K562 (cell line): Measurements from ENCODE around the gene TCF4. TPM values are rescaled to one million over a fixed set of nuclear protein-coding genes. Genes with fewer than 3 reads are reported as not detected.

Experiments
- ARID1B ChIP-seq: fragments of 450-650 bp; IDR thresholded peaks from 2 replicates; pipeline ENCODE4 v1.6.1; 2016; ENCODE audit warnings: antibody characterized with exemption, mild to moderate bottlenecking, inconsistent platforms
- C11orf30 ChIP-seq: fragments of 450-650 bp; IDR thresholded peaks from 2 replicates; pipeline ENCODE4 v1.6.1; 2016; ENCODE audit warnings: low read depth, mild to moderate bottlenecking
- EGR1 ChIP-seq: fragments of 450-650 bp; conservative IDR thresholded peaks from 2 replicates; pipeline ENCODE4 v1.6.1; 2017; ENCODE audit warnings: mild to moderate bottlenecking
- ELF1 ChIP-seq: fragments of 200-800 bp; sonication (Bioruptor generic); IDR thresholded peaks from 2 replicates; pipeline ENCODE4 v1.6.1; 2016; ENCODE audit warnings: missing genetic modification characterization, missing compliant biosample characterization
- GTF2F1 ChIP-seq: IDR thresholded peaks from 2 replicates; pipeline ENCODE4 v1.6.1; 2011; ENCODE audit warnings: low read depth, low read length, improper control_type of control experiment
- KLF6 ChIP-seq: fragments of 250-450 bp; sonication (Bioruptor Pico); IDR thresholded peaks from 2 replicates; pipeline ENCODE4 v1.4.0; 2020; ENCODE audit warnings: mild to moderate bottlenecking, moderate library complexity, borderline replicate concordance
- L3MBTL2 ChIP-seq: fragments of 450-650 bp; IDR thresholded peaks from 2 replicates; pipeline ENCODE4 v1.6.1; 2016; ENCODE audit warnings: mild to moderate bottlenecking, moderate library complexity
- MAFK ChIP-seq: IDR thresholded peaks from 2 replicates; pipeline ENCODE4 v1.6.1; 2011; ENCODE audit warnings: low read length, improper control_type of control experiment
- MCM2 ChIP-seq: fragments of 450-650 bp; IDR thresholded peaks from 2 replicates; pipeline ENCODE4 v1.6.1; 2017; ENCODE audit warnings: low read depth, mild to moderate bottlenecking
- MED1 ChIP-seq: sonication (generic); formaldehyde crosslinking; IDR thresholded peaks from 2 replicates; pipeline ENCODE4 v1.8.1; 2023; ENCODE audit warnings: missing genetic modification reagents, borderline replicate concordance
- MTA3 ChIP-seq: fragments of 450-650 bp; formaldehyde crosslinking; IDR thresholded peaks from 2 replicates; pipeline ENCODE4 v1.6.1; 2017; ENCODE audit warnings: mild to moderate bottlenecking, borderline replicate concordance
- NCOA1 ChIP-seq: fragments of 450-650 bp; IDR thresholded peaks from 2 replicates; pipeline ENCODE4 v1.6.1; 2016; ENCODE audit warnings: low read depth
- SRSF9 ChIP-seq: fragments of 200-400 bp; formaldehyde crosslinking; IDR thresholded peaks from 2 replicates; pipeline ENCODE4 v1.6.1; 2017; ENCODE audit warnings: low read depth, low read length, borderline replicate concordance
- STAG1 ChIP-seq: sonication (generic); formaldehyde crosslinking; IDR thresholded peaks from 2 replicates; pipeline ENCODE4 v1.5.0; 2020; ENCODE audit warnings: missing genetic modification reagents, borderline replicate concordance
- TCF3 ChIP-seq: sonication (generic); formaldehyde crosslinking; IDR thresholded peaks from 2 replicates; pipeline ENCODE4 v1.4.0; 2020; ENCODE audit warnings: mild to moderate bottlenecking, missing genetic modification reagents
- ZFP36 ChIP-seq: fragments of 150-350 bp; IDR thresholded peaks from 2 replicates; pipeline ENCODE4 v1.6.1; 2018; ENCODE audit warnings: low read length, low read depth; ENCODE audit not compliant: partially characterized antibody
- ZKSCAN8 ChIP-seq: fragments of 200-800 bp; sonication (Bioruptor generic); IDR thresholded peaks from 2 replicates; pipeline ENCODE4 v1.6.1; 2016; ENCODE audit warnings: missing genetic modification characterization, missing compliant biosample characterization
- ZNF12 ChIP-seq: sonication (generic); formaldehyde crosslinking; IDR thresholded peaks from 2 replicates; pipeline ENCODE4 v1.4.0; 2020; ENCODE audit warnings: mild to moderate bottlenecking, missing genetic modification reagents
- ZNF174 ChIP-seq: fragments of 250-450 bp; sonication (Bioruptor Pico); IDR thresholded peaks from 2 replicates; pipeline ENCODE4 v1.4.0; 2020; ENCODE audit warnings: mild to moderate bottlenecking
- ZNF830 ChIP-seq: fragments of 250-450 bp; sonication (Bioruptor Pico); IDR thresholded peaks from 2 replicates; pipeline ENCODE4 v1.5.0; 2021; ENCODE audit warnings: mild to moderate bottlenecking
- polyA plus RNA-seq, 8 experiments: library from polyadenylated mRNA; depleted of rRNA in 4 of 8; stranded (reverse) in 5 of 8; unstranded in 3 of 8; fragments of >200 nt; fragmentation: Nextera tagmentation in 2 of 8; fragmentation: Illumina TruSeq in 1 of 8; extraction: Ambion mirVana in 2 of 8; extraction: Trizol in 1 of 8; gene quantifications; 2 replicates each; pipeline versions ENCODE4 v1.2.1 to v1.2.3, GENCODE V29; 2011 to 2014; ENCODE audit warnings: inconsistent platforms in 1 of 8, missing spikeins in 1 of 8
- total RNA-seq, 7 experiments: library from RNA; depleted of rRNA in 6 of 7; stranded (reverse); fragments of >200 nt in 6 of 7; fragmentation: Illumina TruSeq in 2 of 7; extraction: Trizol in 2 of 7; gene quantifications; 2 replicates each; pipeline versions ENCODE4 v1.2.1 to v1.2.3, GENCODE V29; 2011 to 2021; ENCODE audit warnings: low replicate concordance in 1 of 7
- TF ChIP-seq, protein P1 (sequence below): sonication (generic); formaldehyde crosslinking; IDR thresholded peaks from 2 replicates; pipeline ENCODE4 v1.8.0; 2022; ENCODE audit warnings: mild to moderate bottlenecking, missing genetic modification reagents
- TF ChIP-seq, protein P2 (sequence below): fragments of 450-650 bp; IDR thresholded peaks from 2 replicates; pipeline ENCODE4 v1.6.1; 2017; ENCODE audit warnings: antibody characterized with exemption, mild to moderate bottlenecking

TCF4 gene
- total and polyA plus RNA-seq, 9 of the 15 experiments (the other 6 are each of a cell fraction or from before 2014, with no cell fraction given) = 4.8 to 24.7 (median 15.2) TPM

DNA sequence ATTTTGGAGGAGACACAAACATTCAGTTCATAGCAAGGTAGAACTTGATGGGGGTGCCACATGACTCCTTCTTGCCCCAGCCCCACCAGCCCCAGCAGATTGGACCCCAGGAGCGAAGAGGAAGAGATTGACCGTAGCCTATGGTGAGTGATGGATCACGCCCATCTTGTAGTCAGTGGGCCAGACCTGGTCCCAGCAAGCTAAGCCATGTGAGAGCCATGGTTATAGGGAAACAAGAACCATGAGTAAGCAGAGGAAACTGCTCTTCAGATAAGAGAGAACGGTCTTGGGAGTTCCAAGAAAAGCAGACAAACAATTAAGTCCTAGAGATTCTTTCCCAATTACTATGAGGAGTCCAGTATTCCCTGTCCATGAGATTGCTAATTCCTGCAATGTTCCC lies 4.6 kb upstream of the TCF4 start (continued):
- TF ChIP-seq, protein P1, sequence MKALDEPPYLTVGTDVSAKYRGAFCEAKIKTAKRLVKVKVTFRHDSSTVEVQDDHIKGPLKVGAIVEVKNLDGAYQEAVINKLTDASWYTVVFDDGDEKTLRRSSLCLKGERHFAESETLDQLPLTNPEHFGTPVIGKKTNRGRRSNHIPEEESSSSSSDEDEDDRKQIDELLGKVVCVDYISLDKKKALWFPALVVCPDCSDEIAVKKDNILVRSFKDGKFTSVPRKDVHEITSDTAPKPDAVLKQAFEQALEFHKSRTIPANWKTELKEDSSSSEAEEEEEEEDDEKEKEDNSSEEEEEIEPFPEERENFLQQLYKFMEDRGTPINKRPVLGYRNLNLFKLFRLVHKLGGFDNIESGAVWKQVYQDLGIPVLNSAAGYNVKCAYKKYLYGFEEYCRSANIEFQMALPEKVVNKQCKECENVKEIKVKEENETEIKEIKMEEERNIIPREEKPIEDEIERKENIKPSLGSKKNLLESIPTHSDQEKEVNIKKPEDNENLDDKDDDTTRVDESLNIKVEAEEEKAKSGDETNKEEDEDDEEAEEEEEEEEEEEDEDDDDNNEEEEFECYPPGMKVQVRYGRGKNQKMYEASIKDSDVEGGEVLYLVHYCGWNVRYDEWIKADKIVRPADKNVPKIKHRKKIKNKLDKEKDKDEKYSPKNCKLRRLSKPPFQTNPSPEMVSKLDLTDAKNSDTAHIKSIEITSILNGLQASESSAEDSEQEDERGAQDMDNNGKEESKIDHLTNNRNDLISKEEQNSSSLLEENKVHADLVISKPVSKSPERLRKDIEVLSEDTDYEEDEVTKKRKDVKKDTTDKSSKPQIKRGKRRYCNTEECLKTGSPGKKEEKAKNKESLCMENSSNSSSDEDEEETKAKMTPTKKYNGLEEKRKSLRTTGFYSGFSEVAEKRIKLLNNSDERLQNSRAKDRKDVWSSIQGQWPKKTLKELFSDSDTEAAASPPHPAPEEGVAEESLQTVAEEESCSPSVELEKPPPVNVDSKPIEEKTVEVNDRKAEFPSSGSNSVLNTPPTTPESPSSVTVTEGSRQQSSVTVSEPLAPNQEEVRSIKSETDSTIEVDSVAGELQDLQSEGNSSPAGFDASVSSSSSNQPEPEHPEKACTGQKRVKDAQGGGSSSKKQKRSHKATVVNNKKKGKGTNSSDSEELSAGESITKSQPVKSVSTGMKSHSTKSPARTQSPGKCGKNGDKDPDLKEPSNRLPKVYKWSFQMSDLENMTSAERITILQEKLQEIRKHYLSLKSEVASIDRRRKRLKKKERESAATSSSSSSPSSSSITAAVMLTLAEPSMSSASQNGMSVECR (CRISPR knock-in tag) = no peak
- TF ChIP-seq ZFP36 = no peak
- TF ChIP-seq ZKSCAN8 (CRISPR knock-in tag) = peak; percentile 54; the same call in 1 of the 2 replicates
- peak; percentile 39 for TF ChIP-seq TCF3 (CRISPR knock-in tag)
- TF ChIP-seq MCM2 = no peak
- peak; percentile 9; the same call in 1 of the 2 replicates for TF ChIP-seq KLF6
- no peak for TF ChIP-seq SRSF9
- TF ChIP-seq C11orf30 = peak; percentile 74
- TF ChIP-seq ZNF12 (CRISPR knock-in tag) = no peak
- no peak for TF ChIP-seq EGR1
- peak; percentile 34; the same call in 1 of the 2 replicates for TF ChIP-seq MAFK
- TF ChIP-seq, protein P2, sequence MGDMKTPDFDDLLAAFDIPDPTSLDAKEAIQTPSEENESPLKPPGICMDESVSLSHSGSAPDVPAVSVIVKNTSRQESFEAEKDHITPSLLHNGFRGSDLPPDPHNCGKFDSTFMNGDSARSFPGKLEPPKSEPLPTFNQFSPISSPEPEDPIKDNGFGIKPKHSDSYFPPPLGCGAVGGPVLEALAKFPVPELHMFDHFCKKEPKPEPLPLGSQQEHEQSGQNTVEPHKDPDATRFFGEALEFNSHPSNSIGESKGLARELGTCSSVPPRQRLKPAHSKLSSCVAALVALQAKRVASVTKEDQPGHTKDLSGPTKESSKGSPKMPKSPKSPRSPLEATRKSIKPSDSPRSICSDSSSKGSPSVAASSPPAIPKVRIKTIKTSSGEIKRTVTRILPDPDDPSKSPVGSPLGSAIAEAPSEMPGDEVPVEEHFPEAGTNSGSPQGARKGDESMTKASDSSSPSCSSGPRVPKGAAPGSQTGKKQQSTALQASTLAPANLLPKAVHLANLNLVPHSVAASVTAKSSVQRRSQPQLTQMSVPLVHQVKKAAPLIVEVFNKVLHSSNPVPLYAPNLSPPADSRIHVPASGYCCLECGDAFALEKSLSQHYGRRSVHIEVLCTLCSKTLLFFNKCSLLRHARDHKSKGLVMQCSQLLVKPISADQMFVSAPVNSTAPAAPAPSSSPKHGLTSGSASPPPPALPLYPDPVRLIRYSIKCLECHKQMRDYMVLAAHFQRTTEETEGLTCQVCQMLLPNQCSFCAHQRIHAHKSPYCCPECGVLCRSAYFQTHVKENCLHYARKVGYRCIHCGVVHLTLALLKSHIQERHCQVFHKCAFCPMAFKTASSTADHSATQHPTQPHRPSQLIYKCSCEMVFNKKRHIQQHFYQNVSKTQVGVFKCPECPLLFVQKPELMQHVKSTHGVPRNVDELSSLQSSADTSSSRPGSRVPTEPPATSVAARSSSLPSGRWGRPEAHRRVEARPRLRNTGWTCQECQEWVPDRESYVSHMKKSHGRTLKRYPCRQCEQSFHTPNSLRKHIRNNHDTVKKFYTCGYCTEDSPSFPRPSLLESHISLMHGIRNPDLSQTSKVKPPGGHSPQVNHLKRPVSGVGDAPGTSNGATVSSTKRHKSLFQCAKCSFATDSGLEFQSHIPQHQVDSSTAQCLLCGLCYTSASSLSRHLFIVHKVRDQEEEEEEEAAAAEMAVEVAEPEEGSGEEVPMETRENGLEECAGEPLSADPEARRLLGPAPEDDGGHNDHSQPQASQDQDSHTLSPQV = peak; percentile 89
- no peak for TF ChIP-seq MED1 (CRISPR knock-in tag)
- TF ChIP-seq NCOA1 = peak; percentile 45; the same call in 1 of the 2 replicates
- no peak for TF ChIP-seq GTF2F1
- peak; percentile 16; the same call in 1 of the 2 replicates for TF ChIP-seq ELF1 (tag)
- TF ChIP-seq MTA3 = no peak
- no peak for TF ChIP-seq ZNF830 (CRISPR knock-in tag)
- TF ChIP-seq L3MBTL2 = peak; percentile 53; the same call in 1 of the 2 replicates
- TF ChIP-seq ARID1B = peak; percentile 86
- TF ChIP-seq STAG1 (CRISPR knock-in tag) = no peak
- no peak for TF ChIP-seq ZNF174
